ENCODE data around the gene TPH1. TPM values are rescaled to one million over a fixed set of nuclear protein-coding genes. Genes with fewer than 3 reads are reported as not detected.

The TPH1 gene
- polyA plus RNA-seq, 3 donors, result 0.40 to 1.4 (median 0.92) TPM

Other genes with a start within 250 kb of the TPH1 start
- gene SERGEF, start 33.2 kb downstream of the TPH1 start, polyA plus RNA-seq (ENCODE audit: insufficient read length in 3 of 3), result 10 to 100 TPM; 19.9 to 20.8 (median 20.4) TPM
- 10 to 100 TPM; 28.6 to 42.6 (median 29.7) TPM for gene SAAL1, start 59.8 kb upstream of the TPH1 start, polyA plus RNA-seq (ENCODE audit: insufficient read length in 3 of 3)
- not detected for gene MRGPRX3, start 86.3 kb upstream of the TPH1 start, polyA plus RNA-seq (ENCODE audit: insufficient read length in 3 of 3)
- gene MRGPRX4, start 126.6 kb upstream of the TPH1 start, polyA plus RNA-seq (ENCODE audit: insufficient read length in 3 of 3), result not detected
- not detected for gene SAA4, start 190.5 kb upstream of the TPH1 start, polyA plus RNA-seq (ENCODE audit: insufficient read length in 3 of 3)
- under 1 TPM in 1 of 3 donors, not detected in 2; 0.30 TPM for gene SAA2, start 202.4 kb upstream of the TPH1 start, polyA plus RNA-seq (ENCODE audit: insufficient read length in 3 of 3)
- not detected for gene SAA1, start 220.0 kb upstream of the TPH1 start, polyA plus RNA-seq (ENCODE audit: insufficient read length in 3 of 3)

All from renal cortex interstitium (tissue), 3 donors.